ENCODE results near the gene CCDC33. TPM values are rescaled to one million over a fixed set of nuclear protein-coding genes. Genes with fewer than 3 reads are reported as not detected.

The CCDC33 gene
- total RNA-seq, 1 donor from 2014 or later = not detected

DNA sequence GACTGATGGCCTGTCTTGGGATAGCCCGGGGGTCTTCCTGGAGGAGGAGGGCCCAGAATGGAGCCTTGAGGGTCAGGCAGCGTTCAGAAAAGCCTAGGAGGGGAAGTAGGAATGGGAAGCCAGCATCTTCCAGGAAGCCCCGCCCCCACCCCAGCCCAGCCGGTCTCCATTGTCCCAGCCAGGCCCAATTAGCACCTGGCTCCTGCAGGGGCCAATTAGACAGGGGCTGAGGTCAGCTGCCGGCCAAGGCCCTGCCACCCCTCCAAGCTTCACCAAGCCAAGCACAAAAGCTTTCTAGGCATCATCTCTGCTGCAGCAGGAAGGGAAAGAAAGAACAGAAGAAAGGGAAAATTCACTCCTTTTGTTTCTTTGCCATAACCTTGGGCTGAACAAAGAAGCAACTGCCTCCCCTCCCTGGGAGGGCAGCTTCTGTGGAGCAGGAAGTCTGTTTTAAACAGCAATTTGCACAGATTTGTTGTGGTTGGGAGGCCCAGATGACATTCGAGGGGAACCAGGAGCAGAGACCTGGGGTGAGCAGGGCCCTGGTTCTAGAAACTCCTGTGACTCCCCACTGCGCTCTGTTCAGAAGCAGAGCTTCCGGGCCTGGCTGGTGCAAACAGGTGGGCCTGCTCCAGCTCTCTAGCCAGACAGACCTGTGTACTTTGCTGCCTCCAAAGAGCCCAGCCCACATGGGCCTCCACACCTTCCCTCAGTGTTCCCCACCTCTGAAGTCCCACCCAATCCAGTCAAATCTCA, 83.6 kb downstream of the CCDC33 start:
- intact Hi-C loops (cut with micrococcal nuclease) = no loop called here
- no peak for ATAC-seq
- DNase-seq = peak; percentile 44

DNA sequence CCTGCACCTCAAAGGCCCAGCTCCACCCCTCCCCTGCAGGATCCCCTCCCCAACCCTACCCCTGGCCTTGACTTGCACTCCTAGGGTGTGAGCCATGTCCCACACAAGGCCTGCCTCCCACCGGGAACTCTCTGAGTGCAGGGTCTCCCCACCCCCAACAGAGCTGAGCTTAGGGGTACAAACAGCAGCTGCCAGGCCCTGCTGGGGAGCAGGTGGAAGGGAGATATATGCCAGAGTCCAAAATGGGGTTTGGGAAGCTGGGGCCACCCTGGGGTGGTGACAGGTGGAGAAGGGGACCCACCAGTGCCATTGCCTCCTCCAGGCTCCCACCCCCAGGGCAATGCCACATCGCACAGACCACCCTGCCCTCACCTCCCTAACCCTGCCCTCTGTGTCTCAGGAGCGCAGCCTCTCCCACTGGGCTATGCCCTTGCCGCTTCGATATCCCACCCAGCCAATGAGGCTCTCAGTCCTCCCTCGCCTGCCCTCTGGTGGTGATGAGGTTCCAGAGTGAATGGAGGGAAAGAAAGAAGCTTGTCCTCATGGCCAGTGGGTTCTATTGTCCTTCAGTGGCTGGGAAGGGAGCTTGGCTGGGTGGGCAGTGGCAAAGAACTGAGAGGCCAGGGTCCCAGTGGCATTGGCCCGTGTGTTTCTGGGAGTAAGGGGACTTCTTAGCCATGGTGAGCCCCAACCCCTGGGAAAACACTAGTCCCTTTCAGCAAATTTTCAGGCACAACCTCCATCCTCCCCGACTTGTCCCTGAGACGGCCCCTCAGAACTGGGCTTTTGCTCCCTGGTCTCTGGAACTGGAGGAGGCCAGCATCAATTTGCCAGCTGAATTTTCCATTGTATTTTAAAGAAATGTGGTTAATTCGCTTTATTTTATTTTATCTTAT, 84.5 kb downstream of the CCDC33 start:
- DNase-seq (peak; percentile 76), ATAC-seq (peak; percentile 15)
- intact Hi-C loops (cut with micrococcal nuclease) = no loop called here

DNA sequence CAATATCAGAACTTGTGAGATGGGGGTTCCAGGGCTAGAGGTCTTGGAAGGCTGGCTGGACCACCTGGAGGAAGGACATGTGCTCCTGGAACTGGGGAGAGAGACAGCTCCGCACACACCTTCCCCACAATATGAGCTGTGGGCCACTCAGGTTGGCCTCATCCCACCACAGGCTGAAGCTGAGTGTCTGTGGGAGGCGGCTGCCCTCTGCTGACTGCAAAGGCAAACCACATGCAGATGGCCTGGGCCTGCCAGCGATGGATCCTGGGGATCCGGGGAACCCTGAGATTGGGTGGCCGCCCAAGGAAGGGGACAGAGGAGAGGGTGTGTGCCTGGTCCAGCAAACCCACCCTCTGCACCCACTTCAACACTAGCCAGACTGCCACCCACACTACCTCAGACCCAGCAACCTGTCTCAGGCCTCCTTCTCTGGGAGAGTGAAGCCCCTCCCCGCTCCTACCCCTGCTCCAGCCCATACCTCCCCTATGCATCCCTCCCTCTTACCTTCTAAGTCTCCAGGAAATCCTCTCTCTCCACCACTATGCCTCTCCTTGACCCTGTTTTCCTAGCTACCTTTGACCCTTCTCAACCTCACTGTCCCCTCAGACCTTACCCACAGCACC, 86.5 kb downstream of the CCDC33 start:
- DNase-seq = peak; percentile 79
- ATAC-seq = peak; percentile 64
- intact Hi-C loops (cut with micrococcal nuclease) = no loop called here

- intact Hi-C loops (cut with micrococcal nuclease) = no loop called here
- DNase-seq (no peak), ATAC-seq (no peak)
Observed at GRCh38 chr15:74324714-74325113, 88.6 kb downstream of the CCDC33 start.

GRCh38 chr15:74326746-74327145, 90.6 kb downstream of the CCDC33 start:
- DNase-seq = no peak
- intact Hi-C loops (cut with micrococcal nuclease) = no loop called here
- ATAC-seq = no peak

GRCh38 chr15:74327756-74328155, 91.6 kb downstream of the CCDC33 start:
- no peak for DNase-seq
- no peak for ATAC-seq
- intact Hi-C loops (cut with micrococcal nuclease) = no loop called here

GRCh38 chr15:74328331-74329056, 92.4 kb downstream of the CCDC33 start:
- DNase-seq (no peak), ATAC-seq (no peak)
- intact Hi-C loops (cut with micrococcal nuclease) = no loop called here

DNA sequence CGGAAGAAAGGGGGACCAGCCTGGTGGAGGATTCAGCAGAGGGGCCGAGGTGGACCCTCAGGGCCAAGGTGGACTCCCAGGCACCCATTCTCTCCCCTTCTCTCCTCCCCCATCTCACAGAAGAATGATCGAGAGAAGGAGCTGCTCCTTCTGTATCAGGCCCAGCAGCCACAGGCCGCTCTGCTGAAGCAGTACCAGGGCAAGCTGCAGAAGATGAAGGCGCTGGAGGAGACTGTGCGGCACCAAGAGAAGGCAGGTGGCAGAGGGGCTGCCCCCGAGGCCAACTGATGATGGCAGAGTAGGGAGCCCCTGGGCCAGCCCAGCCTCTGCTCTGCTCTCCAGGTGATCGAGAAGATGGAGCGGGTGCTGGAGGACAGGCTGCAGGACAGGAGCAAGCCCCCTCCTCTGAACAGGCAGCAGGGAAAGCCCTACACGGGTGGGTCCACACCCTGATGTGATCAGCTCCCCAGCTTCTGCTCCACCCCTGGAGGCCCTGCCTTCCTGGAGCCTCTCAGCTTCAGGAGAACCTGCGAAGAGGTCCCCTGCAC, 94.8 kb downstream of the CCDC33 start:
- no peak for ATAC-seq
- no peak for DNase-seq
- intact Hi-C loops (cut with micrococcal nuclease) = no loop called here

- intact Hi-C loops (cut with micrococcal nuclease) = no loop called here
- ATAC-seq (no peak), DNase-seq (no peak)
Observed at GRCh38 chr15:74332011-74332410, 95.9 kb downstream of the CCDC33 start.

DNA sequence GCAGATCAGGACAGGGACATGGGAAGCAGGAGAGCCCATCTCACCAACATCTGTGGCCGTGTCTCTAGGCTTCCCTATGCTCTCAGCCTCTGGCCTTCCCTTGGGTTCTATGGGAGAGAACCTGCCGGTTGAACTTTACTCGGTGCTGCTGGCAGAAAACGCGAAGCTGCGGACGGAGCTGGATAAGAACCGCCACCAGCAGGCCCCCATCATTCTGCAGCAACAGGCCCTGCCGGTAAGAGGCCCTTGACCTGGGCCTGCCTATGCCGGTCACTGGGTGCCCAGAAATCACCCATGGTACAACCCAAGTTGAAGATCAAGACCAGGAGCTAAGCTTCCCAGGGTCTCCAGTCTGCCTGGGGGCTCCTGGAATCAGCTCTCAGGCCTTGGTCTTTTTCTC, 96.5 kb downstream of the CCDC33 start:
- ATAC-seq (no peak), DNase-seq (no peak)
- intact Hi-C loops (cut with micrococcal nuclease) = no loop called here

- DNase-seq (no peak), ATAC-seq (no peak)
- intact Hi-C loops (cut with micrococcal nuclease) = no loop called here
Observed at GRCh38 chr15:74333093-74333492, 97.0 kb downstream of the CCDC33 start.

GRCh38 chr15:74333662-74334061, 97.5 kb downstream of the CCDC33 start:
- intact Hi-C loops (cut with micrococcal nuclease) = no loop called here
- no peak for DNase-seq
- ATAC-seq = no peak

- no peak for DNase-seq
- intact Hi-C loops (cut with micrococcal nuclease) = no loop called here
- no peak for ATAC-seq
Observed at GRCh38 chr15:74334127-74334526, 98.0 kb downstream of the CCDC33 start.

DNA sequence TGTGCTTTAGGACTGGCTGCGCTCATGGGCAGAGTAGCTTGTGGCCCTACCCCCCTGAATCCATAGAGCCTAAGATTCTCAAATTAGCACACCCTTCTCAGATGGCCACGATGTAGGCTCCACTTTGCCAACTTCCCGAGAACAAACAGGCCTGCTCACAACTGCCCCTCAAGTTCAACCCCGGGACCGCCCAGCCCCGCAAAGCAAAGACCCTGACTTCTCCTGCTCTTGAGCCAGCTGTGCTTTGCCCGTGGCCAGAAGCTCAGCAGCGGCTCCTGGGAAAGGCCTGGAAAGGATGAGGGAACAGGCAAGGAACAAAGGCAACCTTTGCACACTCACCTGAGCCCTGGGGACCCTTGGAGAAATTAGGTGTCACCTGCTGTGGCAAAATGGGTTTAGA, 99.3 kb downstream of the CCDC33 start:
- DNase-seq (no peak), ATAC-seq (no peak)
- intact Hi-C loops (cut with micrococcal nuclease) = no loop called here

DNA sequence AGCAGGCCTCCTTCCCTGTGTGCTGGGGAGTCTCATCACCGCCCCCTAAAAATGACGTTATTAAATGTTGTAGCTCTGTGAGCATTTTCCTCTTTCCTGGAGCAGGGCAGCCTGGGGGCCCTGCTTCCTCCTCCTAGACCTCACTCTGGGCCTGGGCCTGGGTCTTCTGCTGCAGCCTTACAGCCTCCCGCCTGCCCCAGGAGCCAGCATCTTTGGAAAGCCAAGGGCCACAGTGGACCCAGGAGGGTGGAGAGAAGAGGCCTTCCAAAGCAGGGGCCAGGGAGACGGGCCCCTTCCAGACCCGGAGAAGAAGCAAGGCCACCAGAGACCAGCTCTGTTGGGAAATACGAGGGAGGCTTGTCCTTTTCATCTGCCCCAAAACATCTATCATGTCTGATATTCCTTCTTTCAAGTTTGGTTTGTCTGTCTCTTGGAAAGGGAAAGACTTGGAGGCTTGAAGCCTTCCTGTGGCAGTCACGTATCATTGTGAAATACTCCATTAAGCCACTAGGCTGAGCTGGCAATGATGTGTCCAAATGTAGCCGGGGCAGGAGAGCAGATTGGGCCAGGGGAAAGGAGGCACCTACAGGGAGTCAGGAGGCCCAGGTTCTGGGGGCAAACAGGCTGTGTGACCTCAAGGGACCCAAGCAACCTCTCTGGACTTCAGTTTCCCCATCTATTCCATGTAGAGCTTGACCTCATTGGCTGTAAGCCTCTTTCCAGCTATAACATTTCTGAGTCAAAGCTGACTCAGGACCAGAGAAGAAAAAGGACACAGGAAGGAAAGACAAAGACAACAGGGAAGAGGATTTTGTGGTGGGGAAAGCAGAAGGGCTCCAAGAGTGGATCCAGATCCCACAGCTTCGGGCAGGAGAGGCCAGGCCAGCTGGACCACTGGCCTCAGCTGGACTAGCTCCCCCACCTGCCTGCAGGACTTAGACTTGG, 100.2 kb downstream of the CCDC33 start:
- intact Hi-C loops (cut with micrococcal nuclease) = no loop called here
- ATAC-seq = no peak
- DNase-seq = no peak

GRCh38 chr15:74337146-74337545, 101.0 kb downstream of the CCDC33 start:
- DNase-seq = no peak
- intact Hi-C loops (cut with micrococcal nuclease) = no loop called here
- no peak for ATAC-seq

DNA sequence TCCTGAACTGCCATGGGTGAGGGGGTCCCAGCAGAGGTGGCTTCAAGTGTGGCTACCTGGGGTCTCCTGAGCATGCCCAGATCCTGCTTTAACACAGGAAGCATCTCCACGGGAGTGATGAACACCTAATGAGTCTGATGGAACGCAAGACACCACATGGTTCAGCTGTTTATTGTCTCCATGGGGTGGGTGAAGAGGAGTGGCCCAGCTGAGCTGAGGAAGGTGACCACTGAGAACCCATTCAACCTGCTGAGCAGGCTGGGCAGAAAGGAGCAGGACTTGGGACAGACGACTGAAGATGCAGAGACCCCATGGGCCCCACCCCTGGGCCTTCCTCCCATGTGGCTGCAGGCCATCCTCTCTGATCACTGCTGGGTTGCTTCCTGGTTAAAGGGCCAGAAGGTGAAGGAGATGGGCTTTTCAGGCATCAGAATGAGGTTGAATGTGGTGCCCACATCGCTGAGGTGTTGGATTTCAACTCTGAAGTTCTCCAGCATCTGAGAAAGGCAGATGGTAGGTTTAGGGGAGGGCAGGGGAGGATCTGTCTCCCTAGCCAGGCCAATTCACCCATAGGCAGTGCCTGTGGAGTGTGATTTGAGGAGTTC, 101.6 kb downstream of the CCDC33 start:
- ATAC-seq (no peak), DNase-seq (no peak)
- intact Hi-C loops (cut with micrococcal nuclease) = no loop called here

GRCh38 chr15:74338676-74339075, 102.5 kb downstream of the CCDC33 start:
- intact Hi-C loops (cut with micrococcal nuclease) = no loop called here
- DNase-seq = no peak
- ATAC-seq = no peak
